Activated T-cell treated with anti-CD3 and anti-CD28 coated beads for 48 hours (primary cell): ENCODE measurements around the gene IFIT1B.
"Not testable (repeated sequence)": the region's sequence is repeated elsewhere in the genome, so short reads cannot be mapped to it uniquely, and the experiment has no call there.

Experiments used
- DNase-seq: peaks from one replicate; pipeline ENCODE4 v3.0.0-alpha.2; 2020; ENCODE audit warnings: low read depth

The IFIT1B gene

DNA sequence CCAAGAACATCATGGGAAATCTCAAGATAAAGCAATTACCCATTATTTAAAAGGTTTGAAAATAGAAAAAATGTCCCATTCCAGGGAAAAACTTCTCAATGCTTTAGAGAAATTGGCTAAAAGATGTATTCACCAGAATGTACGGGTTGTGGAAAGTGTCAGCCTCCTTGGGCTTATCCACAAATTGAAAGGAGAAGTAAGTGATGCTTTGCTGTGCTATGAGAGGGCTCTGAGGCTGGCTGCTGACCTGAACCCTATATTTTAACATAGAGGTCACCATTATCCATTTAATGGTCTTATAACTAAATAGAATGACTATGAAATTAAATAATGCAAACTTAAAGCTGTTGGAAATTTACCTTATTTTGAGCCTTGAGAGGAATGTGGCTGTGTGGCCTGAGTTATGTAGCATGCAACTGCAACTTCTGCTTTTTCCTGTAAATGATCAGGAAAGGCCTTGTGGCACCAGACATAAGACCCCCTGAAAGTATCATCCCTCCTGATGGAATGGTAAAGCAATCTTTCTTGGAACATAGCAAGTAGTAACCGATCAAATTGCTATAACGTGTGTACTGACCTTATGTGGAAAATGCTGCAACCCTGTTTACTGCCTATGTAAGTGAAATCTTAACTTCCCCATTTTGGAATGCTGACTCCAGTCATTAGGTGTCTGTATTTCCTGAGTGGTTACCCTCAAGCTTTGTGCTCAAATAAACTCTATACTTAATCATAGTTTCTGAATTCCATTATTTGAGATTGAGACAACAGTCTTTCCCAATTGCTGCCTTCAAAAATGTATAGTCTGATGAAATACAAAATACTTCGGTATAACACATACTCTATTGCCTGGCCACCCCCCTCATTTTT, 6.9 kb downstream of the IFIT1B start:
- DNase-seq = no peak

DNA sequence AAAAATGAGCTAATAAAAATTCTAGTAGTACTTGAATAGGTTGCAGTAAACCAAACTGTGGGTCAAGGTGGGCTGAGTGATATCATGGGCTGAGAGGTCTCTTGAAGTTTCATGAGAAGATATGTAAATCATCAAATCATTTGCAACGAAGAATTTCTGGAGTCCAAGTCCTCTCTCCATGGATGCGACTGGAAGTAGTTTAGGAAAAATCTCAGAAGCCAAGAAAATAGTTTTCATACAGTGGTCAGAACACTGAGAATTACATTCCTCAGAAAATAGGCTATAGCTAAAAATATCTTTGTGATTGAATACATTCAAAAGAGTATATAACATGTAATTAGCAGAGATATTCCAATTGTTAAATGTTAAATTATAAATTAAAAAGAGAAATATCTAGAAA, 10.9 kb downstream of the IFIT1B start:
- DNase-seq = no peak

DNA sequence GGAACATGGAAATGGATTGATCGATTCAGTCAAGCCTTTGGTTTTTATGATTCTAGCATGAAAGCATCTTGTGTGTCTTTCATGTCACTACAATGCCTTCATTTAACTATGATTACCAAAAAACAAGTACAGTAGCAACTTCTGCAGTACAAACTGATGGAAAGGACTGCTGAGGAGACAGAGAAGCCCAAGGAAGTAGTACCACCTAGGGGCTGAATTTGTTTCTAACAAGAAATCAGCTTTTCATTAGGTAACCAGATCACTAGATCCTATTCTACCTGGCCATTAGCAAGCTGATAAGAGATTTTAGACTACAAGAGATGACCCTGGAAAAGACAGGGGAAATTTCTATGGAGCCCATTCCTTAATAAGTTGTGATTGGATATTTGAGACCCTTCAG, 11.4 kb downstream of the IFIT1B start:
- DNase-seq = no peak

DNA sequence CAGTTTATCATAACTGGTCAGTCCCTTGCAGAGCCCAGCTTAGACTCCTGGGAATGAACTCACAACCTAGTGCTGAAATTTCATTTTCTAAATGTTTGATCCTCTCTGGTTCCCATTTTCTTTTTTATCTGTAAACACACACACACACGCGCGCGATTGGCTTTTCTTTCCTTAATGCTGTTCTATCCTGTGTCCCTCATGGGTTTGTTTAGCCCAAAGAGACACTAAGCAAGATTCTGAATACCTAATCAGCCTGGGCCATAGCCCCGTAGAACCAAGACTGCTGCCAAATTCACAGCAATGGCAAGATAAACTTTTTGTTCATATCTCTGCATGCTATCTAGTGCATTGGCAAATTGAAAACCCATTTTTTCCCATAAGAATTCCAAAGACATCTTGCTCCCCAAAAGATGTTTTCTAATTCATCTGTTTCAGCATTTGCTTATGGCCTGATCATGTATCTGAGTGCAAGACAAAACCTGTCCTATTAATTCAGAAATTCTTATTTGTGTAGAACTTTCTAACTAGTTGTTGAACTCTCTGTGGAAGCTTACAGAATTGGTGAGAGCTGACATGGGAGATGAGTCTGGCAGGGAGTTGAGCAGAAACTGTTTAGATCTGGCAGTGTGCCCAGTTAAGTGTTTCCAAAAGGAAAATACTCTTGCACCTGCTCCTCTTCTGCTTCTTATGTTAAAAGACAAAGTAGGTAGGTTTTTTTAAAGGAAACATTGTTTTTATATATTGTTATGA, 12.8 kb downstream of the IFIT1B start:
- no peak for DNase-seq

DNA sequence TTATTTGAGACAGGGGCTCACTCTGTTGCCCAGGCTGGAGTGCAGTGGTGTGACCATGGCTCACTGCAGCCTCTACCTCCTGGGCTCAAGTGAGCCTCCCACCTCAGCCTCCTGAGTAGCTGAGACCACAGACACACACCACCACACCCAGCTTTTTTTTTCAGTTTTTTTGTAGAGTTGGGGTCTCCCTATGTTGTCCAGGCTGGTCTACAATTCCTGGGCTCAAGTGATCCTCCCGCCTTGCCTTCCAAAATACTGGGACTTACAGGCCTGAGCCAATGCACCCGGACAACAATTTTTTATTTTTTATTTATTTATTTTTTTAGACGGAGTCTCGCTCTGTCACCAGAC, 13.3 kb downstream of the IFIT1B start:
- not testable (repeated sequence) for DNase-seq

DNA sequence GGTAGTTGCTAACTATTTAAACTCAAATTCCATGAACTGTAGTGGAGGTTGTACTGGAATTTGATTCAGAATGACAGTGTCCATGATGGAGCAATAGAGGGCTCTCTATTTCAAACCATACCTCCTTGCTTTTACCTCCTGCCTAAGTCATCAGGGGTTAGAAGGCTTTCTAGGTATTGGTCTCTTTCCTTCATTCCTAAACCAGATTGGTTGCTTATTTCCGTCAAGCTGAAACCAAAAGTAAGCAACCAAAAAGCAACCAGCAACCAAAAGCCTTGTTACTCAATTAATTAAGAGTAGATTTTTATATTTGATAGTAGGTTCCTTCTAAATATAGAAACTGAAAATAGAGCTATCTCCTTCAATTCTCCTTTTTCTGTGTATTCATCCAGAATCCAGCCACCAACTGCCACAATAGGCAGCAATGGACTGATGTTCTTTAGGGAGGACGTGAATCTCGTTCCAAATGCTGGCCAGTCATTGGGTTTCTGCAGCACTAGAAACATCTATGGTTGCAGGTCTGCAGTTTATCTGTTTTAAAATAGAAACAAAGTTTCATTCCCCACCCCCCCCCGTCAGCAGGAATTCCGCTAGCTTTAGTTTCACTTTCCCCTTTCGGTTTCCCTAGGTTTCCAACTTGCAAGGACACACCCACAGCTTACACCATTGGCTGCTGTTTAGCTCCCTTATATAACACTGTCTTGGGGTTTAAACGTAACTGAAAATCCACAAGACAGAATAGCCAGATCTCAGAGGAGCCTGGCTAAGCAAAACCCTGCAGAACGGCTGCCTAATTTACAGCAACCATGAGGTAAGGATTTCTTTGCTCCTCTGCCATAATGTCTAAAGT, 14.3 kb downstream of the IFIT1B start, which contains the start of gene IFIT1:
IFIT1 (plus strand) TSS at position 717 of the 850 bp plus-strand sequence; CDS start at position 807, 90 bp downstream.
- DNase-seq = no peak

DNA sequence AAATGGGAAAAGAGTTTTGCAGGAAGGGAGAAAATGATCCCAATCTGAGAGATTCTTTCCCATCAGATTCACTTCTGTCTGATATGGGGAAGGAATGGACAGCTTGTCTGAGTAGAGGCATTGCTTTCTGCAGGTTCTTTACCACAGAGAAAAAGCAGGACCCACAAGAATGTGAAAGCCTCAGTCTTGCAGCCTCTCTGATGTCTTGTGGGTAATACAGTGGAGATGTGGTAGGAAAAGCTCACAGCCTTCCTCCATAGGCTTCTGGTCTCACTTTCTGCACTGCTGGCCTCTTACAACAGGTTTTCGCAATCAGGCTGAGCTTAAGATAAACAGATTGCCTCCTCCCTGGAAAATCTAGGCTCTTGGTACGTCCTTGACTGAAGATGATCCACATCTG, 15.1 kb downstream of the IFIT1B start:
- no peak for DNase-seq

DNA sequence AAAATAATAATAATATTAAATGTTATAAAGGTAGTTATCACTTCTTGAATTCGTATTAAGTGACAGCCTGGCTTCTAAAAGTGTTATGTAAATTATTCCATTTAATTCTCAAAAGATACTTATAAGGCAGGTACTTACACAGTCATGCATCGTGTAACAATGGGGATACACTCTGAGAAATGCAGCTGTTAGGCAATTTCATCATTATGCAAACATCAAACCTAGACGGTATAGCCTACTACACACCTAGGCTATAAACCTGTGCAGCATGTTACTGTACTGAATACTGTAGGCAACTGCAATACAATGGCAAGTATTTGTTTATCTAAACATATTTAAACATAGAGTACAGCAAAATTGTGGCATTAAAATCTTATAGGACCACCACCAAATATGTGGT, 16.0 kb downstream of the IFIT1B start:
- no peak for DNase-seq

DNA sequence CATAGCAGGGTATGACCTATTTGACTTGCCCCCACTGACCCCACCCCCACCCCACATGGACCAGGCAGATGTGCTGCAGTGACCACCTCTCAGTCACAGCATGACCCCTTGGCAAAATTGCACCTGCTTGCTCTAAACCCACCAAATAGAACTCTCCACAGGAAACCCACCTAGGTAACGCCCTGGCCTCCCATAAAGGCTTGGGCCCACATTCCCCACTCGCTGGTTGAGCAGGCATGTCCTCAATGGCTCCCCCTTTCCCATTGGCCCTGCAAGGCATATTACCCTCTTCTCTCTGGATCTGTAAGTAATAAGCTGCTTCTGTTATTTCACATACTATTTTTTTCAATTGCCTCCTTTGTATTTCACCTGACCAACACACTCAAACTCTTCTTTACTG, 17.3 kb downstream of the IFIT1B start:
- DNase-seq = no peak

DNA sequence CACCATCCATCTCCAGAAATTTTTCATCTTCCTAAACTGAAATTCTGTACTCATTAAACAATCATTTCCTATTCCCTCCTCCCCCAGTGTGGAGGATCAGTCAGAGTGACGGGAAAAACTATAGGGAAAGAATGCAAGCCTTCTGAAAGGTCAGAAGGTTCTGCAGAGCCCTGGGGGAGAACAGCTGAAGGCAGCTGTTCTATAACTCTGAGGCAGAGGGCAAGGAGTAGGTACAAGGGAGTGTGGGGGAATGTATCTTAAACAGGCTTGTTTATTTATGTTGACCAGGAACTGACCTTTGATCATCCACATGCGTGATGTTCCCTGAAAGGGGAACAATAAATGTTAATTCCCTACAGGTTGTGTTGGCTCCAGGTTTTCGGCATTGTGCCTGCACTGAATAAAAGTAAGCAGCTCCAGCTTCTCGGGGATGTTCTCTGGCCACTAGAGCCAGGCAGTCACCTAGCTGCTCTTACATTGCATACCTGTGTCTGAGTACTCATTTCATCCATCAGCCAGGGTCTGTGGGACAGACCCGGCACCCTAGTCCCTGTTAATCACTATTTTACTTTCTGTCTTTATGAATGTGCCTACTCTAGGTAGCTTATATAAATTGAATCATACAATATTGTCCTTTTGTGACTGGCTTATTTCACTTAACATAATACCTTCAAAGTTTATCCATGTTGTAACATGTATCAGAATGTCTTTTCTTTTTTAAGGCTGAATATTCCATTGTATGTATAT, 20.3 kb downstream of the IFIT1B start:
- DNase-seq = no peak

DNA sequence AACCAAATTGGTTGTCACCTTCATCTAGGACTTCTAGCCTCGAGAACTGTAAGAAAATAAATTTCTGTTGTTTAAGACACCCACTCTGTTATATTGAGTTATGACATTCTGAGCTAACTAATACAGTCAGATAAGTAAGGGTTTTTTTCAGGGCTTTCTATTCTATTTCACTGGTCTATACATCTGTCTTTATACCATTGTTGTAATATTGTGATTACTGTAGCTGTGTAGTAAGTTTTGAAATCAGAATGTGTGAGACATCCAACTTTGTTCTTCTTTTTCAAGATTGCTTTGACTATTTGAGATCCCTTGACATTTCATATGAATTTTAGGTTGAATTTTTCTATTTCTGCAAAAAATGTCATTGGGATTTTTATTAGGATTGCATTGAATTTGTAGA, 22.1 kb downstream of the IFIT1B start:
- DNase-seq = no peak

DNA sequence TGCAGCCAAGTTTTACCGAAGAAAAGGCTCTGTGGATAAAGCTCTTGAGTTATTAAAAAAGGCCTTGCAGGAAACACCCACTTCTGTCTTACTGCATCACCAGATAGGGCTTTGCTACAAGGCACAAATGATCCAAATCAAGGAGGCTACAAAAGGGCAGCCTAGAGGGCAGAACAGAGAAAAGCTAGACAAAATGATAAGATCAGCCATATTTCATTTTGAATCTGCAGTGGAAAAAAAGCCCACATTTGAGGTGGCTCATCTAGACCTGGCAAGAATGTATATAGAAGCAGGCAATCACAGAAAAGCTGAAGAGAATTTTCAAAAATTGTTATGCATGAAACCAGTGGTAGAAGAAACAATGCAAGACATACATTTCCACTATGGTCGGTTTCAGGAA, 25.2 kb downstream of the IFIT1B start:
- DNase-seq = no peak

DNA sequence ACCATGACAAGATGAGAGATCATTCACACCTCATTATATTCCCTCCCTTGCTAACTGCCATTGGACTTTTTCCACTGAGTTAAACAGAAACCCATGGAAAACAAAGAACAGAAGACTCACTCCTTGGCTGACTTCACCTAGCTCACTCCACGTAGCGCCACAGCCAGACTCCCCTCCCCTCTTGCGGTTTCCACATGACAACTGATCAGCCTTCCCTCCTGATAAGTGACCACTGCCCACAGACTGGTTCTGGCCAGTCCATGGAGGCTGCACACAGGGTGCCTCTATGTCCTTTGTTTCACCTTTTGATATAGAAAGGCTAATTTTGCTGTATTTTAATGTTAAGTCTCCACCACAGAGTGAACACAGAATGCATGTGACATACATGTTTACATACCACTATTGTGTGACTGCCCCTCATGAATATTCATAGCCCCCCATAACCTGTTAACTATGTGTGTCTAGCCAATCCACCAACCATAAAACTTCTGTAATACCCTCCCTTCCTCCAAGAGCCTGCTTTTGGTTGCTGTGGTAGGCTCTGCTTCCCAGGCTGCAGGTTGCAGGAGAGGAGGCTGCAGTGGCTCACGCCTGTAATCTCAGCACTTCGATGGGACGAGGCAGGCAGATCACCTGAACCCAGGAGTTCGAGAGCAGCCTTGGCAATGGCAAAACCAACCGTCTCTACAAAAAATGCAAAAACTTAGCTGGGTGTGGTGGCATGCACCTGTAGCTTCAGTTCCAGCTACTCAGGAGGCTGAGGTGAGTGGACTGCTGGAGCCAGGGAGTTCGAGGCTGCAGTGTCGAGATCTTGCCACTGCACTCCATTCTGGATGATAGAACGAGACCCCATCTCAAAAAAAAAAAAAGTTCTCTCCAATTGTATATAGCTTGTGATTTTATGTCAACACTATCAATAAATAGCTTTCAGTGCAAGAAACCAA, 26.5 kb downstream of the IFIT1B start:
- DNase-seq = no peak

DNA sequence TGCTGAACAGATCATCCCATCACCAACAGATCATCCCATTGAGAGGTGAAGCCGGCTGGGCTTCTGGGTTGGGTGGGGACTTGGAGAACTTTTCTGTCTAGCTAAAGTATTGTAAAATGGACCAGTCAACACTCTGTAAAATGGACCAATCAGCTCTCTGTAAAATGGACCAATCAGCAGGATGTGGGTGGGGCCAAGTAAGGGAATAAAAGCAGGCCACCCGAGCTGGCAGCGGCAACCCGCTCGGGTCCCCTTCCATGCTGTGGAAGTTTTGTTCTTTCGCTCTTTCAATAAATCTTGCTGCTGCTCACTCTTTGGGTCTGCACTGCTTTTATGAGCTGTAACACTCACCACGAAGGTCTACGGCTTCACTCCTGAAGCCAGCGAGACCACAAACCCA, 28.3 kb downstream of the IFIT1B start:
- DNase-seq = not testable (repeated sequence)

DNA sequence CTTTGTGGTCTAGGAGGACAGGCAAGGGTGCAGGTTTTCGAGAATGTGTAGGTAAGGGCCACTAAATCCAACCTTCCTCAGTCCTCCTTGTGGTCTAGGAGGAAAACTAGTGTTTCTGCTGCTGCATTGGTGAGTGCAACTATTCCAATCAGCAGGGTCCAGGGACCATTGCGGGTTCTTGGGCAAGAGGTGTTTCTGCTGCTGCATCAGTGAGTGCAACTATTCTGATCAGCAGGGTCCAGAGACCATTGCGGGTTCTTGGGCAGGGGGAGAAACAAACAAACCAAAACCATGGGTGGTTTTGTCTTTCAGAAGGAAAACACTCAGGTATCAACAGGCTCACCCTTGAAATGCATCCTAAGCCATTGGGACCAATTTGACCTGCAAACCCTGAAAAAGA, 29.9 kb downstream of the IFIT1B start:
- DNase-seq = not testable (repeated sequence)

DNA sequence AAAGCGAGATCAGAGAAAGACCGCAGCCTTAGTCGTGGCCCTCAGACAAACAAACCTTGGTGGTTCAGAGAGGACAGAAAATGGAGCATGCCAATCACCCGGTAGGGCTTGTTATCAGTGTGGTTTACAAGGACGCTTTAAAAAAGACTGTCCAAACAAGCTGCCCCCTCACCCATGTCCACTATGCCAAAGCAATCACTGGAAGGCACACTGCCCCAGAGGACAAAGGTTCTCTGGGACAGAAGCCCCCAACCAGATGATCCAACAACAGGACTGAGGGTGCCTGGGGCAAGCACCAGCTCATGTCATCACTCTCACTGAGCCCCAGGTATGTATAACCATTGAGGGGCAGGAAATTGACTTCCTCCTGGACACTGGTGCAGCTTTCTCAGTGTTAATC, 31.4 kb downstream of the IFIT1B start:
- not testable (repeated sequence) for DNase-seq

DNA sequence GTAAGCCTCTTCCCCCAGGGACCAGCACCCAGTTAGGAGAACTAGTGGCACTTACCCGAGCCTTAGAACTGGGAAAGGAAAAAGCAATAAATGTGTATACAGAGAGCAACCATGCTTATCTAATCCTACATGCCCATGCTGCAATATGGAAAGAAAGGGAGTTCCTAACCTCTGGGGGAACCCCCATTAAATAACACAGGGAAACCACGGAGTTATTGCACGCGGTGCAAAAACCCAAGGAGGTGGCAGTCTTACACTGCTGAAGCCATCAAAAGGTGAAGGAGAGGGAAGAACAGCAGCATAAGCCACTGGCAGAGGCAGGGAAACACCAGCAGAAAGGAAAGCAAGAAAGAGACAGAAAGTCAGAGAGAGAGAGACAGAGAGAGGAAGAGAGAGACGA, 32.7 kb downstream of the IFIT1B start:
- not testable (repeated sequence) for DNase-seq

DNA sequence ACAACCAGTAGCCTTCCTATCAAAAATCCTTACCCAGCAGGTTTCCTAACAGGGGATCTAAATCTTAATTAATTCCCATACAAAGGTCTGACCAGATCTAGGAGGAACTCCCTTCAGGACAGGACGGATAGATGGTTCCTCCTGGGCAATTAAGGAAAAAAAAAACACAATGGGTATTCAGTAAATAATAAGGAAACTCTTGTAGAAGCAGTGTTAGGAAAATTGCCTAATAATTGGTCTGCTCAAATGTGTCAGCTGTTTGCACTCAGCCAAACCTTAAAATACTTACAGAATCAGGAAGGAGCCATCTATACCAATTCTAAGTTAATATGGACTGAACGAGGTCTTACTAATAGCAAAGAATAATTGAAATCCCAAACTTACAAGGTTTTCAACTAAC, 33.3 kb downstream of the IFIT1B start:
- DNase-seq = not testable (repeated sequence)

DNA sequence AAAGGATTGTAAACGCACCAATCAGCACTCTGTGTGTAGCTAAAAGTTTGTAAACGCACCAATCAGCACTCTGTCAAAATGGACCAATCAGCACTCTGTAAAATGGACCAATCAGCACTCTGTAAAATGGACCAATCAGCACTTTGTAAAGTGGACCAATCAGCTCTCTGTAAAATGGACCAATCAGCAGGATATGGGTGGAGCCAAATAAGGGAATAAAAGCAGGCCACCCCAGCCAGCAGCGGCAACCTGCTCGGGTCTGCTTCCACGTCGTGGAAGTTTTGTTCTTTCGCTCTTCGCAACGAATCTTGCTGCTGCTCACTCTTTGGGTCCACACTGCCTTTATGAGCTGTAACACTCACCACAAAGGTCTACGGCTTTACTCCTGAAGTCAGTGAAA, 34.4 kb downstream of the IFIT1B start:
- DNase-seq = peak; percentile 15

DNA sequence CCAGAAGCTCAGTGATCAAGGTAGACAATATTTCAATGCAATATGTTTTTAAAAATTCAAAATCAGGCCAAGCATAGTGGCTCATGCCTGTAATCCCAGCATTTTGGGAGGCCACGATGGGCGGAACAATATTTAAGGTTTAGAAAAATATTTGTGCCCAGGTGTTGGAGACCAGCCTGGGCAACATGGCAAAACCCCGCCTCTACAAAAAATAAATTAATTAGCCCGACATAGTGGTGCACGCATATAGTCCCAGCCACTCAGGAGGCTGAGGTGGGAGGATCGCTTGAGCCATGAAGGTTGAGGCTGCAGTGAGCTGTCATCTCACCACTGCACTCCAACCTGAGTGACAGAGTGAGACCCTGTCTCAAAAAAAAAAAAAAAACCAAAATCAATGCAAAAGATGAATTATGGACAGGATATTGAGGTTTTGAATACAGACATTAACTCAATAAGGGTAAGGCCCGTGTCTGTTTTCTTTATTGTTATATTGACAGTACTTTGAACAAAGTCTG, 35.6 kb downstream of the IFIT1B start:
- DNase-seq = no peak
